A549 treated with Hydrocortisone at 1 μM for 4 hours (cell line): ENCODE data around the gene TSPAN12. TPM values are rescaled to one million over a fixed set of nuclear protein-coding genes. Genes with fewer than 3 reads are reported as not detected.

Experiments
- total RNA-seq: library from RNA; stranded (reverse); fragments of 200-300 nt; extraction: Qiagen RNA extraction; gene quantifications from 5 replicates; pipeline ENCODE4 v1.2.3, GENCODE V29; 2022

The TSPAN12 gene, protein sequence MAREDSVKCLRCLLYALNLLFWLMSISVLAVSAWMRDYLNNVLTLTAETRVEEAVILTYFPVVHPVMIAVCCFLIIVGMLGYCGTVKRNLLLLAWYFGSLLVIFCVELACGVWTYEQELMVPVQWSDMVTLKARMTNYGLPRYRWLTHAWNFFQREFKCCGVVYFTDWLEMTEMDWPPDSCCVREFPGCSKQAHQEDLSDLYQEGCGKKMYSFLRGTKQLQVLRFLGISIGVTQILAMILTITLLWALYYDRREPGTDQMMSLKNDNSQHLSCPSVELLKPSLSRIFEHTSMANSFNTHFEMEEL
- total RNA-seq = 0.28 to 1.2 TPM (median 0.58 TPM) in 5 replicates

DNA sequence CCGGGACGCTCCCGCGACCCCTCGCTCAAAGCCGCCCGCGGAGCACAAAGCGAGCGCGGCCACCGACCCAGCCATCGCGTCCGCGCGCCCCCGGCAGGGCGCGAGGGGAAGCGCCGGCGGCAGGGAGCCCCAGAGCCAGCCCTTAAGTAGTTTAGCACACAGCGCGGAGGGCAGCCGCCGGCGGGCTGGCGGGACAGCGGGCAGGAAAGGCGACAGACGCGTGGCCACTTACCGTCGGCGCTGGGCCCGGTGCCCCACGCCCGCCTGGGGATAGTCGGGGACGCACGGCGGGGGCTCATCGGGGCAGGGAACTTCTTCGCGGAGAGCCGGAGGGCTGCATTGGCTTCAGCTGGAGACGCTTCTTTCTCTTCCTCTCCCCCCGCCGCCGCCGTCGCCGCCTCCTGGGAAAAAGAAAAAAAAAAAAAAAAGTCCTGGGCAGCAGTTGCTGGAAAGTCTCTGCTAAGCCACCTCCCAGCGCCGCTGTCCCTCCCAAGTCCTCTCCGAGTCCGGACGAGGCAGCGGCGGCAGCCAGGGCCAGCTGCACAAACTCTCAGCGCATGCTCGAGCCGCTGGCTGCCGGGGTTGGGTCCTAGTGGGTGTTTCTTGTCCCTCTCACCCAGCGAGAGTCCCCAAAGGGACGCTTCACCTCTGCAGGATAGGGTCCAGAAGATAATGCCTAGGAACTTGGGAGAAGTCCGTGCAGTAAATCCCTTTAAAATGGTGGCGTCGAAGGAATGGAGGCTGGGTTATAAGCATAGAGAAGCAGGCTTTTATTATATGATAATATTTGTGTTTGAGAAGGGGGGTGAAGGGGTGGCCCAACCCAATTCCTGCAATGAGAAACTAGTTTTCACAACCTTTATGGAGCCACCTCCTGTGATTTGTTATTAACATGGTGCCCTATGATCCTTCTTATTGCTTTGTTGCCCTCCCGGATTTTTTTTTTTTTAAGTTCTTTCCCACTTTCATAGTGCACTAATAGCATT, at the start of gene TSPAN12:
TSS of gene TSPAN12 (minus strand) at position 557 of the 986 bp plus-strand sequence. CDS start 1,381 bp downstream, outside the sequence.

Other genes with a start within 250 kb of the TSPAN12 start
- 4.4 to 5.8 TPM (median 4.9 TPM) in 5 replicates for gene ING3, start 92.6 kb upstream of the TSPAN12 start, total RNA-seq
- 0.03 to 0.10 TPM (median 0.05 TPM) in 3 of 5 replicates, not detected in the others for gene CPED1, start 130.6 kb upstream of the TSPAN12 start, total RNA-seq